Right atrium auricular region (tissue), 2 donors: Measurements from ENCODE around the gene DCUN1D2. TPM values are rescaled to one million over a fixed set of nuclear protein-coding genes. Genes with fewer than 3 reads are reported as not detected.

Experiments
- DNase-seq: peaks from one replicate; pipeline ENCODE4 v3.0.0-alpha.2; 2019; ENCODE audit warnings: low spot score
- H3K27ac ChIP-seq, 2 donors: fragments of 200-600 bp; sonication (generic); 1 replicate in 1 of 2; 2 replicates in 1 of 2; pipeline ENCODE4 v1.5.1; 2016 to 2019
- H3K27me3 ChIP-seq, 2 donors: fragments of 200-600 bp; sonication (generic); one replicate each; pipeline versions ENCODE4 v1.5.1 to v1.6.0; 2017 to 2019
- H3K36me3 ChIP-seq: fragments of 200-600 bp; sonication (generic); one replicate; pipeline ENCODE4 v1.5.1; 2016
- H3K4me1 ChIP-seq, 2 donors: fragments of 200-600 bp; sonication (generic); one replicate each; pipeline versions ENCODE4 v1.5.1 to v1.6.0; 2017 to 2019
- H3K4me3 ChIP-seq, 2 donors: fragments of 200-600 bp; sonication (generic); 1 replicate in 1 of 2; 2 replicates in 1 of 2; pipeline ENCODE4 v1.5.1; 2017 to 2019; ENCODE audit warnings: mild to moderate bottlenecking in 1 of 2, moderate library complexity in 1 of 2
- H3K9me3 ChIP-seq, 2 donors: fragments of 200-600 bp; sonication (generic); one replicate each; pipeline ENCODE4 v1.5.1; 2019
- total RNA-seq, 2 donors: library from RNA; depleted of rRNA; stranded (reverse); fragments of >200 nt; gene quantifications; one replicate each; pipeline ENCODE4 v1.1.0, GENCODE V29; 2016
- TF ChIP-seq, protein P1 (sequence below), 2 donors: fragments of 200-600 bp; sonication (generic); IDR thresholded peaks; one replicate each; pipeline ENCODE4 v1.5.1; 2019; ENCODE audit warnings: antibody characterized with exemption in 2 of 2

The DCUN1D2 gene
- total RNA-seq, 2 donors from 2014 or later, result 45.3 to 65.5 TPM

GRCh38 chr13:113417008-113417751 lies 73.3 kb downstream of the DCUN1D2 start:
- peaks cover 22% of the 10 kb centered on the region for H3K36me3 ChIP-seq
- TF ChIP-seq, protein P1, sequence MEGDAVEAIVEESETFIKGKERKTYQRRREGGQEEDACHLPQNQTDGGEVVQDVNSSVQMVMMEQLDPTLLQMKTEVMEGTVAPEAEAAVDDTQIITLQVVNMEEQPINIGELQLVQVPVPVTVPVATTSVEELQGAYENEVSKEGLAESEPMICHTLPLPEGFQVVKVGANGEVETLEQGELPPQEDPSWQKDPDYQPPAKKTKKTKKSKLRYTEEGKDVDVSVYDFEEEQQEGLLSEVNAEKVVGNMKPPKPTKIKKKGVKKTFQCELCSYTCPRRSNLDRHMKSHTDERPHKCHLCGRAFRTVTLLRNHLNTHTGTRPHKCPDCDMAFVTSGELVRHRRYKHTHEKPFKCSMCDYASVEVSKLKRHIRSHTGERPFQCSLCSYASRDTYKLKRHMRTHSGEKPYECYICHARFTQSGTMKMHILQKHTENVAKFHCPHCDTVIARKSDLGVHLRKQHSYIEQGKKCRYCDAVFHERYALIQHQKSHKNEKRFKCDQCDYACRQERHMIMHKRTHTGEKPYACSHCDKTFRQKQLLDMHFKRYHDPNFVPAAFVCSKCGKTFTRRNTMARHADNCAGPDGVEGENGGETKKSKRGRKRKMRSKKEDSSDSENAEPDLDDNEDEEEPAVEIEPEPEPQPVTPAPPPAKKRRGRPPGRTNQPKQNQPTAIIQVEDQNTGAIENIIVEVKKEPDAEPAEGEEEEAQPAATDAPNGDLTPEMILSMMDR (IDR thresholded peaks at IDR 0.05), result no peak
- H3K27me3 ChIP-seq, result no peaks in the 10 kb centered on the region
- peak overlapping the region in 1 of 2 donors; percentile 35 for H3K27ac ChIP-seq
- DNase-seq, result no peak
- H3K4me3 ChIP-seq, result no peak overlapping the region
- peaks cover 0 to 22% of the 10 kb centered on the region in 2 donors for H3K4me1 ChIP-seq
- H3K9me3 ChIP-seq, result no peaks in the 10 kb centered on the region

- Histone ChIP-seq H3K4me1 (peaks cover 0 to 31% of the 10 kb centered on the region in 2 donors), H3K9me3 (no peaks in the 10 kb centered on the region), H3K4me3 (no peak overlapping the region), H3K27me3 (no peaks in the 10 kb centered on the region), H3K27ac (peak overlapping the region; percentile 10 to 14), H3K36me3 (peaks cover 14% of the 10 kb centered on the region)
- no peak for DNase-seq
- TF ChIP-seq, protein P1 (IDR thresholded peaks at IDR 0.05), result no peak
Observed at GRCh38 chr13:113415825-113416224, 74.7 kb downstream of the DCUN1D2 start.

GRCh38 chr13:113415032-113415431 lies 75.5 kb downstream of the DCUN1D2 start:
- DNase-seq, result no peak
- Histone ChIP-seq H3K4me1 (peaks cover 0 to 39% of the 10 kb centered on the region in 2 donors), H3K9me3 (no peaks in the 10 kb centered on the region), H3K36me3 (peaks cover 7% of the 10 kb centered on the region), H3K27me3 (no peaks in the 10 kb centered on the region), H3K27ac (peak overlapping the region; percentile 83 to 94), H3K4me3 (no peak overlapping the region)
- TF ChIP-seq, protein P1 (IDR thresholded peaks at IDR 0.05), result no peak

DNA sequence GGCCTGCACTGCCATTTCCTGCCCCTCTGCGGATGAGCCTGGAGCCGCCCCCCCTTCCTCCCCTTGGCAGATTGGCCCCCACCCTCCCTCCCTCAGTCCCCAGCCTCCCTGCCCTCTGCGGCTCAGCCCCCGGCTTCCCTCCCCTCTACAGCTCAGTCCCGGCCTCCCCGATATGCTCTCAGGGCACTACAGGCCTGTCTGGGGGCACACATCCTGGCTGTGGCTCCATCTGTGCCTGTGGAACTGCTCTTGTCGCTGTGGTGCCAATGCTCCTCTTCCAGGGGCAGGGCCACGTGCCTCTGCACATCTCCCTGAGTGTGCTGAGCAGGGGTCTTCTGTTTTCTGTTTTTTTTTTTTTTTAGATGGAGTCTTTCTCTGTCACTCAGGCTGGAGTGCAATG lies 76.2 kb downstream of the DCUN1D2 start:
- H3K27me3 ChIP-seq, result no peaks in the 10 kb centered on the region
- H3K36me3 ChIP-seq, result peaks cover 1% of the 10 kb centered on the region
- no peak for DNase-seq
- H3K27ac ChIP-seq, result peak overlapping the region; percentile 83 to 94
- H3K4me3 ChIP-seq, result no peak overlapping the region
- TF ChIP-seq, protein P1 (IDR thresholded peaks at IDR 0.05), result no peak
- peaks cover 0 to 41% of the 10 kb centered on the region in 2 donors for H3K4me1 ChIP-seq
- no peaks in the 10 kb centered on the region for H3K9me3 ChIP-seq

DNA sequence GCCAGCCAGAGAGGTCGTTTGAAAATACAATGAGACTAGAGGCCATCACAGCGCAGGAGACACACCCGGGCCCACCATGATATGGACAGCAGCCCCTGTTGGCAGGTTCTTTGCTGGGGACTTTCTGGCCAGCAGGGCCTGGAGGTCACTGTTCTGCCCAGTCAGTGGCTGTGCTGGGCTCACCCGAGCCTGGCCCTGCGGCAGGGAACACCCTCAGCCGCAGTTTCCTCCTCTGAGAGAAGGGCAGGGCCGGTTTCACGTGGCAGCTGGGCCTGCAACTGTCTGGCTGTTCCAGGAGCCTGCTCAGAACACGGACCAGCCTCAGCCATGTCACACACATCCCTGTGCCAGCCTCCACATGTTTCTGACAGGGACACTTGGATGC lies 76.6 kb downstream of the DCUN1D2 start:
- Histone ChIP-seq H3K4me1 (peaks cover 0 to 41% of the 10 kb centered on the region in 2 donors), H3K27me3 (no peaks in the 10 kb centered on the region), H3K36me3 (no peaks in the 10 kb centered on the region), H3K4me3 (no peak overlapping the region), H3K9me3 (no peaks in the 10 kb centered on the region), H3K27ac (peak overlapping the region; percentile 83 to 94)
- DNase-seq, result no peak
- TF ChIP-seq, protein P1 (IDR thresholded peaks at IDR 0.05), result no peak
